Bone marrow (tissue), 2 donors: ENCODE measurements around the gene RNF213.
"Not testable (repeated sequence)": the region's sequence is repeated elsewhere in the genome, so short reads cannot be mapped to it uniquely, and the experiment has no call there.

Experiments used
- DNase-seq, 2 donors: peaks; one replicate each; lab custom pipeline; 2025; lab: John Stamatoyannopoulos, UW

Gene RNF213

DNA sequence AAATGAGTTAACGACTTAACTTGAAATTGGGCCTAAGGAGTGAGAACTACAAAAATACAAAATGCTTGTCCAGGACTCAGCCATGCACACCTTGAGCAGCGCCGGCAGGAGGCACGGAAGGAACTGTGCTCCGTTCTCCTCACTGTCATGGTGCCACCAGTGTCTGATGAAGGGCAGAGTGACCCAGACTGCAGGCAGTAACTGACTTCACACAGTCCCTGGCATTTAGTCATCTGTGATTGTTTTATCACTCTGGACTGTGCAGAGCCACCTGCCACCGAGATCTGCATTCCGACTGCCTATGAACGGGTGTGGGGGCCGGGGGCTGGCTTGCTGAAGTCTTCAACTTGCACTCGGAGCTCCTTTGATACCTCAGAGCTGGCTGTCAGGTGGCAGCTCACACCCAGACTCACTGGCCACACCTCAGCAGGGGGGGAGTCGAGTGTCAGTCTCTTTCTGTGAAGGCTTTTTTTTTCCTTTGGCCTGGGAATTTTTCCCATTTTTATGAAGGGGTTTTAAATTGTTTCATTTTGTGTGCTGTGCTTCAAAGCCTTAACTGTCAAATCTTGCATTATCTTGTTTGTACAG is 134.1 kb downstream of the RNF213 start:
- no peak for DNase-seq

DNA sequence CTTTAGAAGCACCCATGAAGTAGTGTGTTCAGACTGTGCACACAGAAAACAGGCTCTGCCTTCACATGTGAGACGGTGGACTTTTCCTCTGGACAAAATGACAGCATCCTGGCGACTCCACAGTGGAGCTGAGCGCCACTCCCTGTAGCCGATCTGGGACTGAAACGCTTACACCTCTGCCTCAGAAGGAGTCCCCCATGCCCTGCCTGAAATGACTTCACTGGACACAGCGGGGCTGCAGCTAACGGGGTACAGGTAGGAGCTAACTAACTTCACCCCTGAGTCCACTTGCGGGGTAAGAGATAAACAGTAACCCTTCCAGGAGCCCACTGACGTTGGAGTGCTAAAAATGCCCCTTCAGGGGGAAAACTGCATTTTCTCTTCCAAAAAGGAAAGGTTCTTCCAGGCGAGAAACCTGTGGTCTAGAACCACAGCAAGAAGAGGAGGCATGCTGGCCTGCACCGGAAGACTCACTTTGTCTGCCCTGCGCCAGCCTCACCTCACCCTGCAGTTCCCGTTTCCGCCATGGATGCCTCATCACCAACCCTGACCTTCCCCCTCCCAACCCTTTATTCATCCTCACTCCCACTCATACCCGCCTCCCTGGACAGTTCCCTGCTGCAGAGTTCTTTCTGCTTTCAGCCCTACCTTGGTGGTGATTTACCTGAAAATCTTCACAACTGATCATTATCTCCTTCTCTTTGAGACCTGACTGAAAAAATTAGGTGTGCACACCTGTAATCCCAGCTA is 134.9 kb downstream of the RNF213 start:
- no peak for DNase-seq

DNA sequence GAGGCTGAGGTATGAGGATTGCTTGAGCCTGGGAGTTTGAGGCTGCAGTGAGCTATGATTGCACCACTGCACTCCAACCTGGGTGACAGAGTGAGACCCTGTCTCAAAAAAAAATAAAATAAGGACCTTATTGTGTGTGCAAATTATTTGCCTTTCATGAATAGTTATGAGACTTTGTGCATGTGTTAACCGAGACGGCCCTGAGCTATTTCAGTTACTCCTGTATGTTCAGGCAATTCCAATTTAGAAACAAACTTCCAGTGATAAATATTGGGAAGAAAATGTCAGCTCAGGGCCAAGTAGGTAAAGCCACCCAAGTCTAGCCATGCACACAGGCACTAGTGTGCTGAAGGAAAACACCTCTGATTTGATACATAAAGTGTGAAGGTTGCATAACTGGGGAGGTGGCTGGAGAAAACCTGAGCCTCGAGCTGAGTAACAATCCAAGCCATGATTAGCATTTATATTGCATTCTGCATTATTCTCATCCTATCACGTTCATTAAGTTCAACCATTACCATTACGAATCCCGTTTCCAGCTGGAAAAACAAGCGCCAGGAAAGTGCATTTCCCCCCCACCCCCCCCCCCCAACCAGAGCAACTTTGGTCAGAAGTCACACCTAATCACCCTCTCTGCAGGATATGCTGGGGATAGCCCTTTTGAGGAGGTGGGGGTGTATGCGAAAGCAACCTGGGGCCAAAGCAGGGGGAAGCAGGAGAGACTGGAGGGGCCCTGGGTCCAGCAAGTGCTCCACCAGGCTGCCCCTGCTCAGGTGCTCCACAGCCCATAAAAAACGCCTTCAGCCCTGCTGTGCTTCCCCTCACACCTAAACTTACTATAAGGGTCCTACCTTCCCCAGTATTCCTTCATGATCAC is 135.7 kb downstream of the RNF213 start:
- no peak for DNase-seq

DNA sequence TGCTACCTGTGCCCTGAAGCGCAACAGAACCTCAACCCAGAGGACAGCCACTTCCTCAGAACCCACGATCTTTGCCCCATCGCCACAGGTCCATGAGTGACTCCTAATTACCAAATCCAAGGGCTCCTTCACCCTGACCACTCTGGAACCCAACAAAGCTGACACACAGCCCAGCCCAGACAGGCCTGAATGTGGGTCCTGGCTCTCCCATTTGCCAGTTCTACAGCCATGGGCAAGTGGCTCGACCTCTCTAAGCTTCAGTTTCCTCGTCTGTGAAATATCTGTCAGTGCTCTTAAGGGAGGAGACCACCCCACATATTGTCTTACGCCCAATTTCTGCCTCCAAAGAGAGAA is 136.4 kb downstream of the RNF213 start:
- DNase-seq = no peak

DNA sequence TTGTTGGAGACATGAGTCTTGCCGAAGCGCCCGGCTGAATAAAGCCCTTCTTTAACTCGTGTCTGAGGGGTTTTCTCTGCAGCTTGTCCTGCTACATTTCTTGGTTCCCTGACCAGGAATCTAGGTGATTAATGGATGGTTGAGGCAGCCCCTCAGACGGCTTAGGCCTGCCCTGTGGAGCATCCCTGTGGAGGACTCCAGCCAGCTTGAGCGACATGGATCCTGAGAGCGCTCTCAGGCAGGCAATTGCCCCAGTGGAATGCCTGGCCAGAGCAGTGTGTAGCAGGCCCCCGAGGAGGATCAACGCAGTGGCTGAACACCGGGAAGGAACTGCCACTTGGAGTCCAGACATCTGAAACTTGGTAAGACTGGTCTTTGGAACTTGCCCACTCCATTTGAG is 137.0 kb downstream of the RNF213 start:
- no peak for DNase-seq

DNA sequence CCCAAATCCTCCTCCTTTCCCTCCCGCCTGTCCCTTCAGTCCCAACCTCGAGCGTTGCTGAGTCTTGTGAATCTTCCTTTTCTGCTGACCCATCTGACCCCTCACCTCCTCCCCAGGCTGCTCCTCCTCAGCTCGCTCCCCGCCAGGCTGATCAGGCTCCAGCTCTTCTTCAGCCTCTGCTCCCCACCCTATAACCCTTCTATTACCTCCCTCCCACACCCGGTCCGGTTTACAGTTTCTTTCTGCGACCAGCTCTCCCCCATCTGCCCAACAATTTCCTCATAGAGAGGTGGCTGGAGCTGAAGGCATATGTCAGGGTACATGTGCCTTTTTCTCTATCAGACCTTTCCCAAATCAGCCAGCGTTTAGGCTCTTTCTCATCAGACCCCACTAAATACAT is 140.4 kb downstream of the RNF213 start:
- DNase-seq = not testable (repeated sequence)

DNA sequence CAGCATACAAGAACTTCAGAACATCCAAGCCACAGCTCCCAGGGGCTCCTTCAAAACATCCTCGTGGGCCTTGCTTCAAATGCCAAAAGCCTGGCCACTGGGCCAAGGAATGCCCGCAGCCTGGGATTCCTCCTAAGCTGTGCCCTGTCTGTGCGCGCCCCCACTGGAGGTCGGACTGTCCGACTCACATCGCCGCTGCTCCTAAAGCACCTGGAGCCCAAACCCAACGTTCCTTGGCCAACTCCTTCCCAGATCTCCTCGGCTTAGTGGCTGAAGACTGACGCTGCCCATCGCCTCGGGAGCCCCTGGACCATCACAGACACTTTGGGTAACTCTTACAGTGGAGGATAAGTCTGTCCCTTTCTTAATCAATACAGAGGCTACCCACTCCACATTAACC is 141.4 kb downstream of the RNF213 start:
- DNase-seq = not testable (repeated sequence)

DNA sequence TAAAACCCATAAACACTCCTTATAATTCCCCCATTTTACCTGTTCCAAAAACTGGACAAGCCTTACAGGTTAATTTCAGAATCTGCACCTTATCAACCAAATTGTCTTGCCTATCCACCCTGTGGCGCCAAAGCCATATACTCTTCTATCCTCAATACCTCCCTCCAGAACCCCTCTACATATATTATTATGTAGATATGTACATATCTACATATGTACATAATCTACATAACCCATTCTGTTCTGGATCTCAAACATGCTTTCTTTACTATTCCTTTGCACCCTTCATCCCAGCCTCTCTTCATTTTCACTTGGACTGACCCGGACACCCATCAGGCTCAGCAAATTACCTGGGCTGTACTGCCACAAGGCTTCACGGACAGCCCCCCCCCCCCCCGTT is 142.3 kb downstream of the RNF213 start:
- no peak for DNase-seq

DNA sequence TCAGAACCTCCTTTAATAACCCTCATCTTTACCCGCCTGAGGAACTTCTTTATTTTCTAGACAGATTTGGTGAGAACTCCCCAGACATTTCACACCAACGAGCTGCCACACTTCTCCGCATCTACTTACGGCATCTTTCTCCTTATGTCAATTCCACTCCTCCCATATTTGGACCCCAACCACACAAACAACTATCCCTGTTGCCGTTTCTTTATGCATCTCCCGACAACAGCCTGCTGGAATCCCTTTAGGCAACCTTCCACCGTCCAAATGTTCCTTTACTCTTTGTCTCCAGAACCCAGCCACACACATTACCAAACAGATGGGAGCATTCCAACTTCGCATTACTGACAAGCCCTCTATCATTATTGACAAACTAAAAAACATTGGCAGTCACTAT is 145.5 kb downstream of the RNF213 start:
- no peak for DNase-seq

DNA sequence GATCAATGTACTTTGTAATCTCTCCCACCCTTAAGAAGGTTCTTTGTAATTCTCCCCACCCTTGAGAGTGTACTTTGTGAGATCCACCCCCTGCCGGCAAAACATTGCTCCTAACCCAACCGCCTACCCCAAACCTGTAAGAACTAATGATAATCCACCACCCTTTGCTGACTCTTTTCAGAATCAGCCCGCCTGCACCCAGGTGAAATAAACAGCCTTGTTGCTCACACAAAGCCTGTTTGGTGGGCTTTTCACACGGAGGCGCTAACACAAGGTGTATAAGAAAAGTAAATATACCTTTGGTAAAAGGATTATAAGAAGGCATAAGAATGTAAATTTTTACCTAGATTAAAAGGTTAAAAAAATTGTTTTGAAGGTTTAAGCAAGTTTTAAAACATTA is 147.3 kb downstream of the RNF213 start:
- not testable (repeated sequence) for DNase-seq

DNA sequence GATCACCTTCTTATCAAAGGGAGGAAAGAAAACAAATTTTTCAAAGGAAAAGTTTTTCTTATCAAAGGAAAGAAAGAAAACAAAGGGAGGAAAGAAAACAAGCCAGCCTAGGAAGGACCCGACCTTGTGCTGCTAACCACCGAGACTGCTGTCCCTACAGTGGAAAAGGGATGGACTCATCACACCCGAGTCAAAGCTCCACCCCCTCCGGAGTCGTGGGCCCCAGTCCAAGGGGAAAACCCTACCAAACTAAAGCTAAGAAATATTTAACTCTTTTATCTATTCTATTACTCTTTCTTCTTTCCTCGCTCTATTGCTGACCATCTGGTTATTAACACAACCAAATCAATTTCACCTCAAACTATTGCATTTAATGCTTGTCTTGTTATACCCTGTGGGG is 148.2 kb downstream of the RNF213 start:
- no peak for DNase-seq

DNA sequence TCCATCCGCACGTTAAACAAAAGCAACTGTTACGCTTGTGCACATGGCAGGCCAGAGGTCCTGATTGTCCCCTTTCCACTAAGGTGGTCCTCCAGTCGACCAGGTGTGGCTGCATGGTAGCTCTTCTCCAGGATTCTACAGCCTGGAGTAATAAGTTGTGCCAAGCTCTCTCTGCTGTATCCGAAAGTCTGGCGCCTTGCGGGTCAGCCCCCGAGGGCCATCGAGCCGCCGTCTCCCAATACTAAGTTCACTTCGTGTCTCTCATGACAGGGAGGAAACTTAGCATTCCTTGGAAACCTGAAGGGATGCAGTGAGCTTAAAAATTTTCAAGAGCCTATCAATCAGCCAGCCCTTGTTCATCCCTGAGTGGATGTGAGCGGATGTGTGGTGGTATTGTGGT is 149.0 kb downstream of the RNF213 start:
- no peak for DNase-seq

DNA sequence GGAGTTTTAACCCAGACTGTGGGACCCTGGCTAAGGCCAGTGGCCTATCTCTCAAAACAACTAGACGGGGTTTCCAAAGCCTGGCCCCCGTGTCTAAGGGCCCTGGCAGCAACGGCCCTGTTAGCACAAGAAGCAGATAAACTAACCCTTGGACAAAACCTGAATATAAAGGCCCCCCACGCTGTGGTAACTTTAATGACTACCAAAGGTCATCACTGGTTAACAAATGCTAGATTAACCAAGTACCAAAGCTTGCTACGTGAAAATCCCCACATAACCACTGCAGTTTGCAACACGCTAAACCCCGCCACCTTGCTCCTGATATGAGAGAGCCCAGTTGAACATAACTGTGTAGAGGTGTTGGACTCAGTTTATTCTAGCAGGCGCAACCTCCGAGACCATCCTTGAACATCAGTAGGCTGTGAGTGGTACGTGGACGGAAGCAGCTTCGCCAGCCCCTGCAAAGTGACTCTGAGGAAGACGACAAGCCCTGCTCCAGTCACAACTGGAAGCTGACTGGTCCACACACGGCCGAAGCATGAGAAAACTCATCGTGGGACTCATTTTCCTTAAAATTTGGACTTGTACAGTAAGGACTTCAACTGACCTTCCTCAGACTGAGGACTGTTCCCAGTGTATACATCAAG is 149.9 kb downstream of the RNF213 start:
- DNase-seq = not testable (repeated sequence)

DNA sequence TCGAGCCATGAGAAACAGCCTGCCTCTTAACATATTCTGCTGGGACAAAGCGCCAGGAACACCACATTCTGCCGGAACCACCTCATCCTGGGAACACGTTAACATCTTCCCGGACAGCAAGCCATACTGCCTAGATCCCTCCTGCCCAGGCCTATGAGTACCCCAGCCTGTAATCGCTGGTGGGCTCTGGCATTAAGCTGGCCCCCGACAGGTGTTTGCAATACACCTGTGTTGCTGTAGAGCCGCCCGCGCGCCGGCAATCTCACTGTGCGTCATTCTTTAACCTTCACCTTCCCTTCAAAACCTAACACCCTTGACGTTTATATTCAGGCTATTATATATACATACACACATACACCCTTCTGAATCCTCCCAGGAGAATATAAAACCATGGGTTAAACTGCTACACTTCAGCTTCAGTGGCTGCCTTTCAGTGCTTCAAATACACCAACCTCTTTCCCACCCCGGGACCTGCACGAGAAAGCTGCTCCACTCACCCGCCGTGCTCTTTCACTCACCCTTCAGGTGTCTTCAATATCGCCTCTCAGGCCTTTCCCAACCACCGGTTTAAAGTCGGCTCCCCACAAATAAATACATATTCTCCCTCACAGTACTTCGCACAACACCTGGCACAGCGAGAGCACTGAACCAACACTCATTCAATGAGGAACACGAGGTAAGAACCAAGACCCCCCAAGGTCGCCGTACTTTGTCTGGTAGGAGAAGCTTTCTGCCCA is 153.3 kb downstream of the RNF213 start:
- DNase-seq = no peak

DNA sequence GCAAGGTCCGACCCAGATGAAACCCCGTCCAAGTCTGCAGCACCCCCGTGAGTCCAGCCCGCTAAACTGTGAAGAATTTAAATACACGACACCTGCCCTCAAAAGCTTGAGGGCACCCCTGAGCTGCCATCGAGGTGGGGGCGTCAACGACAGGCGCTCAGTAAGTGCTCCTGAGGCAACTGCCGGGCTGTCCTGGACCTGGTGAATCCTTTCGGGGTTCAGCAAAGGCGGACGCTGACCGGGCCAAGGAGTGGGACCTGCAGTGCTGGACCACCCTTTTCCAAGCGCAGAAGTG is 153.8 kb downstream of the RNF213 start:
- DNase-seq = no peak

DNA sequence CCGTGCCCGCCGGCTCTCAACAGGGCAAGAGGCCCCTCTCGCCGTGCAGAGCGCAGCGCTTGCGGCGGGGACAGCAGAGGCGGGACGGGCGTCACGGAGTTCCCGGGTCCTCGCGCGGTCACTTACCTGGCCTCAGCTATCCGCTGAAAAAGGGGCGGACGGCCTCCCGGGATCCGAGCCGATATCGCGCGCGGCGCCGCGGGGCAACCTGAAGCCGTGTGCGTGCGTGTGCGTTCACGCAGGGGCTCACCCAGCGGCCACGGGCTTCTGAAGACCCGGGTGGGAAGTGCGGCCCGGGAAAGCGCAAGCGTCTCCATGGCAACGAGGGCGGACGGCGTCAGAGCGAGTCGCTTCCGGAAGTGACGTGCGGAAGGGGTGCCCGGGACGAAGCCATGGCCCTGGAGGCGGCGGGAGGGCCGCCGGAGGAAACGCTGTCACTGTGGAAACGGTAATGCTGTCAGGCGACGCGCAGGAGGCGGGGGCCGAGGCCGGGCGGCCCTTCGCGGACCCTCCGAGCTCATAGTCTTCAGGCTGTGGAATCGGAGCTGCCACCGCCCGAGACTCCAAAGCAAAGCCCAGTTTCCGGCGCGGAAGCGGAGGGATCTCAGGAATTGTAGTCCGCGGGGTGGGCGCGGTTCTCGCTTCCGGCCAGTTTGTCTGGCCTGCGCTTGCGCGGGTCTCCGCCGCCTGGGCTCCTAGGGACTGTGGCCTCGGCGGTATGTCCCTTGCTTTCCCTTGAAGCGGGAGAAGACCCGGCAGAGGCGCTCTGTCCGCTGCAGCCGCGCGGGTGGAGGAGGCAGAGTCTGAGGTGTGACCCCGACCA is 154.4 kb downstream of the RNF213 start, which contains the start of gene ENDOV:
ENDOV (plus strand) TSS at position 365 of the 823 bp plus-strand sequence; CDS start at position 393, 28 bp downstream.
- peak; percentile 89 to 98 for DNase-seq

DNA sequence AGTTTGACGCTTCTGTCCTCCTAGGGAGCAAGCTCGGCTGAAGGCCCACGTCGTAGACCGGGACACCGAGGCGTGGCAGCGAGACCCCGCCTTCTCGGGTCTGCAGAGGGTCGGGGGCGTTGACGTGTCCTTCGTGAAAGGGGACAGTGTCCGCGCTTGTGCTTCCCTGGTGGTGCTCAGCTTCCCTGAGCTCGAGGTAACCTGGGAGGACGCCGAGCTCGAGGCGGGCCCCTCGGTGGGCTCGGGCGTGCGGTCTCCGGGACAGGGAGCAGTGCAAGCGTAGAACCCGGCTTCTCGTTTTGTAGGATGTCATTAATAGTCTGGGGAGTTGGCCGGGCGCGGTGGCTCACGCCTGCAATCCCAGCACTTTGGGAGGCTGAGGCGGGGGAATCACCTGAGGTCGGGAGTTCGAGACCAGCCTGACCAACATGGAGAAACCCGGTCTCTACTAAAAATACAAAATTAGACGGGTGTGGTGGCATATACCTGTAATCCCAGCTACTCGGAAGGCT is 155.0 kb downstream of the RNF213 start:
- no peak for DNase-seq

DNA sequence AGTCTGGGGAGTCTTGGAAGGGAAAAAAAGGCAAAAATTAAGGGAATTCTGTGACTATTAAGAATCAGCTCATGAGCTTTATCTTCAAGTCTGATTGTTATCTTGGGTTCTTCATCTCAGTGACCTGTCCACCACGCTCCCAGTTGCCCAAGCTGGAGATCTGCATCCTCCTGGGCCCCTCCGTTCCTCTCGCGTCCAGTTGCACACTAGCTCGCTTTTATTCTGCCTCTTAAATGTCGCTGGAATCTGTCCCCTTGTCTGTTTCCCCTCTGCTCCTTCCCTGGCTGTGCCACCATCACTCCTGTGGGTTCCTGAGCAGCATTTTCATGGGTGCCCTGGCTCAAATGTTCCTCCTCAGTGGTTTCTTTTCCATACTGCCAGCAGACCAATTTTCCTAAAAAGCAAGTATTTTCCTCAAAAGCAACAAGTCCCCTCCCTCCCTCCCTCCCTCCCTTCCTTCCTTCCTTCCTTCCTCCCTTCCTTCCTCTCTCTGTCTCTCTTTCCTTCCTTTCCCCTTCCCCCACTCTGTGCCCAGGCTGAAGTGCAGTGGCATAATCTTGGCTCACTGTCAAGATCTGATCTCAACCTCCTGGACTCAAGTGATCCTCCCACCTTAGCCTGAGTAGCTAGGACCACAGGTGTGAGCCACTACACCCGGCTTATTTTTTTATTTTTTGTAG is 155.7 kb downstream of the RNF213 start:
- no peak for DNase-seq

DNA sequence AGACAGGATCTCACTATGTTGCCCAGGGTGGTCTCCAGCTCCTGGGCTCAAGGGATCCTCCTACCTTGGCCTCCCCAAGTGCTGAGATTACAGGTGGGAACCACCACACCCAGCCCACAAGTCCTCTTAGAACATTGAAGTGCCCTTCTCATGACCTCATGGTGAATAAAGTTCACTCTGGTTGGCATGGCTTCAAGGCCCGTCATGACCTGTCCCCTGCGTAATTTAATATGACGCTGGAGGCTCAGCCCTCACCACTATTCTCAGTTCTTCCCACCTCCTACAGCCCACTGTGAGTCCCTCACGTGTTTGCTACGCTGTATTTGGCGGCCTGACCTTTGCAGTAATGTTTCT is 156.3 kb downstream of the RNF213 start:
- no peak for DNase-seq

DNA sequence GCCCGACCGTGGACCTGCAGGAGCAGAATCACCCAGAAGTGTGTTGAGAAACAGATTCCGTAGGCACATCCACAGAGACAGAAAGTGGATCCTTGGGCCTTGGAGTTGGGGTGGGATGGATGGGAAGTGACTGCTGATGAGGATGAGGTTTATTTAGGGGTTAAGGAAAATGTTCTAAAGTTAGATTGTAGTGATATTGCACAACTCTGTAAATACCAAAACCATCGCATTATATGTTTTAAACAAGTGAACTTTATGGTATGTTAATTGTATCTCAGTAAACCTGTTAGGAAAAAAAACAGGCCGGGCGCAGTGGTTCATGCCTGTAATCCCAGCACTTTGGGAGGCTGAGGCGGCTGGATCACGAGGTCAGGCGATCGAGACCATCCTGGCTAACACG is 157.9 kb downstream of the RNF213 start:
- DNase-seq = no peak
